KMS-11 (cell line): Measurements from ENCODE around the gene FZD8.

Source experiments
- H2AFZ ChIP-seq: fragments of 200-600 bp; sonication (generic); 2 replicates; pipeline ENCODE4 v1.6.1; 2016; ENCODE audit warnings: antibody characterized with exemption, mixed run types, low read depth
- H3K27ac ChIP-seq: fragments of 200-600 bp; sonication (generic); 2 replicates; pipeline ENCODE4 v1.6.1; 2016; ENCODE audit warnings: mild to moderate bottlenecking, mixed run types
- H3K27me3 ChIP-seq: fragments of 200-600 bp; sonication (generic); 2 replicates; pipeline ENCODE4 v1.6.1; 2017; ENCODE audit warnings: mild to moderate bottlenecking, low read depth, mixed run types, moderate library complexity; ENCODE audit not compliant: insufficient read depth
- H3K36me3 ChIP-seq: fragments of 200-600 bp; sonication (generic); 2 replicates; pipeline ENCODE4 v1.6.1; 2017; ENCODE audit warnings: mild to moderate bottlenecking, mixed run types; ENCODE audit not compliant: insufficient read depth
- H3K4me1 ChIP-seq: fragments of 200-600 bp; sonication (generic); 2 replicates; pipeline ENCODE4 v1.6.1; 2016; ENCODE audit warnings: mild to moderate bottlenecking, low read depth, mixed run types; ENCODE audit not compliant: poor library complexity, severe bottlenecking
- H3K4me2 ChIP-seq: fragments of 200-600 bp; sonication (generic); 2 replicates; pipeline ENCODE4 v1.7.0; 2016; ENCODE audit warnings: mild to moderate bottlenecking, mixed run types
- H3K4me3 ChIP-seq: fragments of 200-600 bp; sonication (generic); IDR thresholded peaks from 2 replicates; pipeline ENCODE4 v1.6.1; 2017; ENCODE audit warnings: low read depth, low read length, mixed read lengths; ENCODE audit not compliant: insufficient read depth
- H3K79me2 ChIP-seq: fragments of 200-600 bp; sonication (generic); 2 replicates; pipeline ENCODE4 v1.6.1; 2016; ENCODE audit warnings: low read depth, mixed run types; ENCODE audit not compliant: insufficient read depth
- H3K9ac ChIP-seq: fragments of 200-600 bp; sonication (generic); 2 replicates; pipeline ENCODE4 v1.6.1; 2016; ENCODE audit warnings: mild to moderate bottlenecking, mixed run types
- H4K20me1 ChIP-seq: fragments of 200-600 bp; sonication (generic); 2 replicates; pipeline ENCODE4 v1.6.1; 2016; ENCODE audit warnings: mild to moderate bottlenecking, mixed run types; ENCODE audit not compliant: insufficient read depth
- TF ChIP-seq, protein P1 (sequence below): fragments of 200-600 bp; sonication (generic); conservative IDR thresholded peaks from 2 replicates; pipeline ENCODE4 v1.6.1; 2017; ENCODE audit warnings: low read depth, mild to moderate bottlenecking, antibody characterized with exemption, low read length, moderate library complexity, mixed read lengths

The FZD8 gene

DNA sequence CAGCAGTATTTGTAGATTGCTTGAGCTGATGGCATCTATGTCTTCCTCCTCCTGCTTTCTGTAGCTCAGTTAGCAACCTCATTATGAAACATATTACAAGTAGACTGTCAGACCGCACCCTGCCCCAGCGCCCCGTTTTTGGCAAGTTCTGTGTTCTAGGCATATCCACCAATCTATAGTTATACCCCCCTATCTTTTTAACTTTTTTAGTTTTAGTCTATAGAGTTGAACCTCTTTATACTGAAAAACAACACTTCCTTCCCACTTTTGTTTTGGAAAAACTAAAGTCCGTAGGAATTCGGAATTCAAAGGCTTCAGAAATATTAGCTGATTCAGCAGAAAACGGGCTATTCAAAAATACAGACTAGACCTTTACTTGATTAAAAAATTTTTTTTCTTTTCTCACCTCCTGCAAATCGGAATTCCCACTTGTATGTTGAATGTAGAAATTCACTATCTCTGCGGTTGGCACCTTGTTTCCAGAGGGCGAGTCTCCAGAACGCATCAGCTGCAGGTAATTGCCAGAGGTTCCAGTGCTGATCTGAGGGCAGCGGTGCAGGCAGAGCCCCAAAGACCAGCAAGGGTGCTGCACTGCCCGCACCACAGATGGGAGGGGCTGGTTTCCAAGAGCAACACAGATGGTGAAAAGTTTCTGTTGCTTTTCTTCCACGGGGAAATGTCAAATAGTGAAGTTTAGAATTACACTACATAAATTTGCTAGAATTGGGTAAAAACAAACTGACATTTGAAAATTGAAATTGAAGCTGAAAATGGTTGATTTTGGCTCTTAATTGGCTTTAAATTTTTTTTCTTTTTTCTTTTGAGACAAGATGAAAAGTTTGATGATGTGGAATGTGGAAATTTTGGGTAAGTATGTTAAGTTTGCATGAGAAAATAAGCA is 2.2 kb upstream of the FZD8 start:
- Histone ChIP-seq H3K4me3 (no peak overlapping the region), H3K27ac (no peak overlapping the region), H3K79me2 (no peaks in the 10 kb centered on the region), H3K27me3 (no peaks in the 10 kb centered on the region), H4K20me1 (no peaks in the 10 kb centered on the region), H2AFZ (peak overlapping the region; percentile 100; the same call in 1 of the 2 replicates), H3K9ac (no peak overlapping the region), H3K36me3 (no peaks in the 10 kb centered on the region), H3K4me2 (peak overlapping the region; percentile 100), H3K4me1 (peaks cover 9% of the 10 kb centered on the region)
- TF ChIP-seq, protein P1, sequence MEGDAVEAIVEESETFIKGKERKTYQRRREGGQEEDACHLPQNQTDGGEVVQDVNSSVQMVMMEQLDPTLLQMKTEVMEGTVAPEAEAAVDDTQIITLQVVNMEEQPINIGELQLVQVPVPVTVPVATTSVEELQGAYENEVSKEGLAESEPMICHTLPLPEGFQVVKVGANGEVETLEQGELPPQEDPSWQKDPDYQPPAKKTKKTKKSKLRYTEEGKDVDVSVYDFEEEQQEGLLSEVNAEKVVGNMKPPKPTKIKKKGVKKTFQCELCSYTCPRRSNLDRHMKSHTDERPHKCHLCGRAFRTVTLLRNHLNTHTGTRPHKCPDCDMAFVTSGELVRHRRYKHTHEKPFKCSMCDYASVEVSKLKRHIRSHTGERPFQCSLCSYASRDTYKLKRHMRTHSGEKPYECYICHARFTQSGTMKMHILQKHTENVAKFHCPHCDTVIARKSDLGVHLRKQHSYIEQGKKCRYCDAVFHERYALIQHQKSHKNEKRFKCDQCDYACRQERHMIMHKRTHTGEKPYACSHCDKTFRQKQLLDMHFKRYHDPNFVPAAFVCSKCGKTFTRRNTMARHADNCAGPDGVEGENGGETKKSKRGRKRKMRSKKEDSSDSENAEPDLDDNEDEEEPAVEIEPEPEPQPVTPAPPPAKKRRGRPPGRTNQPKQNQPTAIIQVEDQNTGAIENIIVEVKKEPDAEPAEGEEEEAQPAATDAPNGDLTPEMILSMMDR, result no peak

DNA sequence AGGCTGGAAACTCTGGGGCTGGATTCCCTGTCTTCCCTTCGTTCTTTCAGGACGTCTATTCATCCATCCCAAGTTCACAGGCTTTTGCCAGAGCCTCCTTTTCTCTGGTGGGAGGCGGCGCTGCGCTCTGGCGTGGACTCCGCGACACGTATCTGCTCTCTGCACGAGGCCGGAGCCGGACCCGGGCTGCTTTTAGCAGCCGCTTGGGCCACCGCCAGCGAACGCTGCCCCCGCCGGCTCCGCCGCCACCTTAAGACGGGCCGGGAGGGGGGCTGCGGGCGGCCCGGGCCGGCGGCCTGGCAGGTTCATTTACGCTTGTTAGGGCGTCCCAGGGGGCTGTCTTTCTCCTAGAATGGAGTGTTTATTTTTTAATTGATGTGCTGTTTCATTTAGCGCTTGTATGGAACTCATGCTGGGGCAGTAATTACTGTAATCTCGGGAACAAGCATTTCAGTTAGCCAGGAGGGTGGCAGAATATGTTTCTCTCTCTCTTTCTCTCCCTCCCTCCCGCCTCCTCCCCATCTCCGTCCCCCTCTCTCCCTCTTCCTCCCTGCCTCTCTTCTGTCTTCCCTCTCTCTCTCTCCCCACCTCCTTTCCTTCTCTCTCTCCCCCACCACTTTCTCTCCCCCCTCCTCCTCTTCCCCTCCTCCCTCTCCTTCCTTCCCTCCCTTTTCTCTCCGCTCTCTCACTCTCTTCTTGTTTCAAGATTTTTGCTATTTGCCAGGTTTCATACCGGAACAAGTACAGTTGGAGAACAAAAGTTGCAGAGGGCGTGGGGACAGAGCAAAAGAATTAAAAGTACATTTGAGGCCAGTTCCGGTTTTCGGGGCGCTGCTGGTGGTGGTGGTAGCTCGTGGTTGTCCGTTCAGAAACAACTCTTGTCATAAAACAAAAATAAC is 1.3 kb upstream of the FZD8 start:
- Histone ChIP-seq H3K79me2 (no peaks in the 10 kb centered on the region), H3K4me2 (peak overlapping the region; percentile 100), H2AFZ (peak overlapping the region; percentile 100), H3K4me1 (peaks cover 9% of the 10 kb centered on the region), H3K27me3 (no peaks in the 10 kb centered on the region), H4K20me1 (no peaks in the 10 kb centered on the region), H3K4me3 (no peak overlapping the region), H3K36me3 (no peaks in the 10 kb centered on the region), H3K9ac (peak overlapping the region; percentile 27; the same call in 1 of the 2 replicates), H3K27ac (no peak overlapping the region)
- TF ChIP-seq, protein P1, result no peak

DNA sequence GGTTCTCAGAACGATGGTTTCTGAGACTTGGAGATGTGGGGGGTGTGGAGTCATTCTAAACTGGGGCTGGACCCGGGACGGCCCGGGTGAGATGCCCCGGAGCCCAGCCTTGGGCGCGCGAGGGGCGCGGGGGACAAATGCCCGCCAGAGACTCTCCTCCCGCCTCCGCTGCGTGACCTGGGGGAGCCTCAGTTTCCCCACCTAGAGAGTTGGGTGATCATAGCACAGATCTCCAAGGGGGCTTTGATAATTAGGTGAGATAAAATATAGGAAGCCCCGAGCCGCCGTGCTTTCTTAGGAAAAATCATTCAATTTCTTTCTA is 658 bp upstream of the FZD8 start:
- H3K4me2 ChIP-seq, result peak overlapping the region; percentile 100

DNA sequence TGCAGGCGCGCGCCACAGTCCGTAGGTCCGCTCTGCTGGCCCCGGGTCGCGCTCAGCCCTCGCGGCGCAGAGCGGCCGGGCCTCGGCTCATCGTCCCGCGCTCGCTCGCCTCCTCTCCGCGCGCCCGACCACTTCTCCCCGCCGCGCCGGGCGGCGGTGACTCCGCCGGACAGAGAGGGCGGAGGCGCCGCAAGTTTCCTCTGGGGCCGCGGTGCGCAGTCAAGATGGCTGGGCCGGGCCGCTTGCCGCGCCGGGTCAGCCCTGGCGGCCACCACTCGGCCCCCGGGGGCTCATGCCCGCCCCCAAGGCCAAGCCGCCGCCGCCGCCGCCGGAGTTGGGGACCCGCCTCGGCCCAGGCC is 441 bp downstream of the FZD8 start:
- no peaks in the 10 kb centered on the region for H3K27me3 ChIP-seq
- no peaks in the 10 kb centered on the region for H4K20me1 ChIP-seq
- no peaks in the 10 kb centered on the region for H3K79me2 ChIP-seq
- H3K4me3 ChIP-seq, result peak overlapping the region; percentile 12
- peak overlapping the region; percentile 100; the same call in 1 of the 2 replicates for H3K4me2 ChIP-seq
- peak overlapping the region; percentile 100 for H2AFZ ChIP-seq
- TF ChIP-seq, protein P1, result no peak
- H3K36me3 ChIP-seq, result no peaks in the 10 kb centered on the region
- peaks cover 9% of the 10 kb centered on the region for H3K4me1 ChIP-seq
- H3K9ac ChIP-seq, result peak overlapping the region; percentile 53
- peak overlapping the region; percentile 25; the same call in 1 of the 2 replicates for H3K27ac ChIP-seq

More for the DNA sequence above, 658 bp upstream of the FZD8 start:
- no peak overlapping the region for H3K4me3 ChIP-seq
- peaks cover 9% of the 10 kb centered on the region for H3K4me1 ChIP-seq
- no peaks in the 10 kb centered on the region for H3K36me3 ChIP-seq
- no peaks in the 10 kb centered on the region for H4K20me1 ChIP-seq
- TF ChIP-seq, protein P1, result no peak
- no peaks in the 10 kb centered on the region for H3K27me3 ChIP-seq
- H3K27ac ChIP-seq, result no peak overlapping the region
- peak overlapping the region; percentile 27; the same call in 1 of the 2 replicates for H3K9ac ChIP-seq
- H3K79me2 ChIP-seq, result no peaks in the 10 kb centered on the region
- peak overlapping the region; percentile 100 for H2AFZ ChIP-seq
